ENCODE data around the gene PNPLA7. TPM values are rescaled to one million over a fixed set of nuclear protein-coding genes. Genes with fewer than 3 reads are reported as not detected.
A peak's percentile ranks its signal among the peaks of the same experiment; 100 is the strongest.

The PNPLA7 gene
- total RNA-seq, 4 donors from 2014 or later, result 24.1 to 44.3 (median 28.2) TPM

DNA sequence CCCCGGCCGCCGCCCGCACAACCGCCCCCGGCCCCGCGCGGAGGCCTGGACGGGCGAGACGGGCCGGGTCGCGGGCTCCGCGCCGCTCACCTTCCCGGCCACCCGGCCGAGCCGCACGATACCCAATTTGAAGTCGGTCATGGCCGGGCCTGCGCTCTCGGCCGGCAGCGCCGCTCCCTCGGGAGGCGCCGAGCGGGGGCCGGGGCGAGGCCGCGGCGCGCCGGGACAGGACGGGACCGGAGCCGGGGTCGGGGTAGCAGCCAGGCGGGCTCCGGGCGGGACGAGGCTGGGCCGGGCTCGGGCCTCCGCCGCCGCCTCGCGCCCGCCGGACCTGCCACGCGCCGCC is 39.9 kb upstream of the PNPLA7 start:
- H3K4me3 ChIP-seq (ENCODE audit: low read depth, poor library complexity, severe bottlenecking), result peak overlapping the region; percentile 50
- TF ChIP-seq, protein P1, sequence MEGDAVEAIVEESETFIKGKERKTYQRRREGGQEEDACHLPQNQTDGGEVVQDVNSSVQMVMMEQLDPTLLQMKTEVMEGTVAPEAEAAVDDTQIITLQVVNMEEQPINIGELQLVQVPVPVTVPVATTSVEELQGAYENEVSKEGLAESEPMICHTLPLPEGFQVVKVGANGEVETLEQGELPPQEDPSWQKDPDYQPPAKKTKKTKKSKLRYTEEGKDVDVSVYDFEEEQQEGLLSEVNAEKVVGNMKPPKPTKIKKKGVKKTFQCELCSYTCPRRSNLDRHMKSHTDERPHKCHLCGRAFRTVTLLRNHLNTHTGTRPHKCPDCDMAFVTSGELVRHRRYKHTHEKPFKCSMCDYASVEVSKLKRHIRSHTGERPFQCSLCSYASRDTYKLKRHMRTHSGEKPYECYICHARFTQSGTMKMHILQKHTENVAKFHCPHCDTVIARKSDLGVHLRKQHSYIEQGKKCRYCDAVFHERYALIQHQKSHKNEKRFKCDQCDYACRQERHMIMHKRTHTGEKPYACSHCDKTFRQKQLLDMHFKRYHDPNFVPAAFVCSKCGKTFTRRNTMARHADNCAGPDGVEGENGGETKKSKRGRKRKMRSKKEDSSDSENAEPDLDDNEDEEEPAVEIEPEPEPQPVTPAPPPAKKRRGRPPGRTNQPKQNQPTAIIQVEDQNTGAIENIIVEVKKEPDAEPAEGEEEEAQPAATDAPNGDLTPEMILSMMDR (IDR thresholded peaks at IDR 0.05), result no peak
- no peak for TF ChIP-seq POLR2A (IDR thresholded peaks at IDR 0.05)
- intact Hi-C loops (cut with DNase I; ENCODE audit: low total_unique reads), result no loop called here
- 0% methylated on average over 18 of the region's 61 CpGs; no CpG with 5 or more reads in 1 of the 2 donors for WGBS, 2 donors
- DNase-seq (ENCODE audit: low spot score in 2 of 2), result no peak

DNA sequence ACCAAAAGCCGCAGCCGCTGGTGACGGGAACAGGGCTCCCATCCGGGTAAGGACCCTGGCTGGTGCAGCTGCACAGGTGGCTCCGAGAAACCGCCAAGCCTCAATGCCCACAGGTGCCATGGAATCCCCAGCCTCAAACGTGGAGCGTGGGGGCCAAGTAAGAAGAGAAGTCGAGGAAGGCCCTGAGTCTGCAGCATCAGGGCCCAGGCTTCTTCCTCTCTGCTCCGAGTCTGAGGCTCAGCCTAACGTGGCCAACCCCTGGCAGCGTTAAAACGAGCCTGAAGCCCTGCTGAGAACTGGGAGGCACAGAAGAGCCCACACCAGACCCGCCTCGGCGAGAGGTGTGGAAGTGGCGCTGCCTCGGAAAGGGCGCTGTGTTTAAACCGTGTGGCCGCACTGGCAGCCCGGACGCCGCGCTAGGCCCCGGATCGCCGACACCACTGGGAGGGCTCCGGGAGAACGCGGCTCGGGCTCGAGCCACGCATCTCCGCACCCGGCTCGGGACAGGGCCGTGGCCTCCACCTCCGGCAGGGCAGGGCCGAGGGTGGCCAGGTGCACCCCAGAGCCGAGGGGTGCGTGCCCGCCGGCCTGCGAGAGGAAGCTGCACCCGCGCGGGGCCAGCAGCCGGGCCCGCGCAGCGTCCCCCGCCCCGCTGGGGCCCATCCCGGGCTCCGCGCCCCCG is 39.4 kb upstream of the PNPLA7 start:
- TF ChIP-seq, protein P1 (IDR thresholded peaks at IDR 0.05), result no peak
- TF ChIP-seq POLR2A (IDR thresholded peaks at IDR 0.05), result no peak
- peak overlapping the region; percentile 50 for H3K4me3 ChIP-seq (ENCODE audit: low read depth, poor library complexity, severe bottlenecking)
- whole genome bisulfite sequencing, 2 donors, result 7 to 11% methylated on average over 18 to 34 of the region's 58 CpGs
- no peak for DNase-seq (ENCODE audit: low spot score in 2 of 2)
- intact Hi-C loops (cut with DNase I; ENCODE audit: low total_unique reads), result no loop called here

DNA sequence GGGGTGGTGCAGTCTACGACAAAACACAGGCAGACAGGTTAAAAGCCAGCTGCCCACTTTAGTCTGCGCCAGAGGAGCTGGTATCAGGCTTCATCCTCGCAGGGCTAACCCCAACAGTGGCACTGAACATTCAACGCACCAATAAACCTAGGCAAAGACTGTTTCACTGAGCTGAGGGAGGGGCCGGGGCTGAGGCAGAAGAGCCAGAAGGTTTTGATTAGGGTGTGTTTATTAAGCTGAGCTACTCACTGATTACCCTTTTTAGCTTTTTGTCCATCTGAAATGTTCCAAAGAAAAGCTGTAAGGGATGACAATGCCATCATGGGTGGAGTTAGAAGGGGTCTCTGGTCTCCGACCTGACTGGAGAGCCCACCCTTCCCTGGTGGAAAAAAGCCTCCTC is 38.7 kb upstream of the PNPLA7 start:
- H3K4me3 ChIP-seq (ENCODE audit: low read depth, poor library complexity, severe bottlenecking), result no peak overlapping the region
- intact Hi-C loops (cut with DNase I; ENCODE audit: low total_unique reads), result no loop called here
- TF ChIP-seq, protein P1 (IDR thresholded peaks at IDR 0.05), result no peak
- TF ChIP-seq POLR2A (IDR thresholded peaks at IDR 0.05), result no peak
- 64 to 70% methylated on average over 6 of the region's 6 CpGs for WGBS, 2 donors
- no peak for DNase-seq (ENCODE audit: low spot score in 2 of 2)

DNA sequence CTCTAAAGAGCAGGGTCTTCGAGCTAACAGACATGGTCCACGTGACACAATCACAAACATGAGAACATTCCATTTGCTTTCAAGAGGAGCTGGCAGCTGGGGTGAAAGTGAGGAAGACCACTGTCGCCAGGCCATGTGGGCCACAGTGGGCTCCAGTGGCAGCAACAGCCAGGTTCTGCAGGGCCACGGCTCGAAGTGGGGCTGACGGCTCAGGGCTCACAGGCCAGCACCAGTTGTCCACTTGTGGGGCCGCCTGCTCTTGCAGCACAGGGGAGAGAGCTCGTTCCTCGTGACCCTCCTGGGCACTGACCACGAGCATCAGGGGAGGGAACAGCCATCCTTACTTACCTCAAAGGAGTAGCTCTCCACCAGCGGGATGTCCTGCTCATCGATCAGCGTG is 38.1 kb upstream of the PNPLA7 start:
- WGBS, 2 donors, result 84 to 88% methylated on average over 11 to 13 of the region's 13 CpGs
- TF ChIP-seq POLR2A (IDR thresholded peaks at IDR 0.05), result no peak
- TF ChIP-seq, protein P1 (IDR thresholded peaks at IDR 0.05), result no peak
- H3K4me3 ChIP-seq (ENCODE audit: low read depth, poor library complexity, severe bottlenecking), result no peak overlapping the region
- intact Hi-C loops (cut with DNase I; ENCODE audit: low total_unique reads), result no loop called here
- no peak for DNase-seq (ENCODE audit: low spot score in 2 of 2)

DNA sequence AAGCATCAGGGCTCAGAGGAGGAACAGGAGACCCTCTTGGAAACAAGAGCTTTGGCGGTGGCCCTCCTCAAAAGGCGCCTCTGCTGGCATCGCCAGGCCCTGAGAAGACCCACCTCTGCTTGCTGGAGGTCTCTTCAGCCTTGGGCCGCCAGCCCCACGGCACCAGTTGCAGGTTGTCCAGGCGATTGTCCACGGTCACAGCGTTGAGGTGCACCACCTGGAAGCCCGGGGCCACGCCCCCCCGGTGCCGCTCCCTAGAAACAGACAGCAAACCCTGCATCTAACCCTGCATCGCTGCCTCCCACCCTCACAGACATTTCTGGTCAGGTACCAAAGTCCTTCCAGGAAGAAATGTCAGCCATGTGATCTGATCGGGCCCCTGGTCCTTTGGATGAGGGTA is 36.7 kb upstream of the PNPLA7 start:
- 95 to 96% methylated on average over 11 to 14 of the region's 14 CpGs for WGBS, 2 donors
- intact Hi-C loops (cut with DNase I; ENCODE audit: low total_unique reads), result no loop called here
- no peak overlapping the region for H3K4me3 ChIP-seq (ENCODE audit: low read depth, poor library complexity, severe bottlenecking)
- no peak for DNase-seq (ENCODE audit: low spot score in 2 of 2)
- TF ChIP-seq, protein P1 (IDR thresholded peaks at IDR 0.05), result no peak
- TF ChIP-seq POLR2A (IDR thresholded peaks at IDR 0.05), result no peak

DNA sequence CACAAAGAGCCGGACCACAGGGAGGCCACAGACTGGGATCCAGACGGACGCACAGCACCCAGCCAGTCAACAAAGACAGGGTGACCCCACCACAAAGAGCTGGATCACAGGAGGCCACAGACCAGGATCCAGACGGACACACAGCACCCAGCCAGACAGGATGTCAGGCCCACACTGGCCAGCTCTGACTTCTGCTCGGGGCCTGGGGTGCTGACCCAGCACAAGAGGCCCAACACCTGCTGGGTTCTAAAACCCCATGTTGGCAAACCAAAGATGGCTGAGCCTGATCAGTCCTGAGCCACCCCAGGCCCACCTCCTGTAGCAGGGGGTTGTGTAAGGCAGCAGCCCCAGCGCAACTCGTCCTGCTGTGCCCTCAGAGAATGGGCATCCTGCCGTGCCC is 33.8 kb upstream of the PNPLA7 start:
- no peak overlapping the region for H3K4me3 ChIP-seq (ENCODE audit: low read depth, poor library complexity, severe bottlenecking)
- no peak for DNase-seq (ENCODE audit: low spot score in 2 of 2)
- TF ChIP-seq, protein P1 (IDR thresholded peaks at IDR 0.05), result no peak
- no peak for TF ChIP-seq POLR2A (IDR thresholded peaks at IDR 0.05)
- WGBS, 2 donors, result 86 to 88% methylated on average over 8 of the region's 8 CpGs
- intact Hi-C loops (cut with DNase I; ENCODE audit: low total_unique reads), result no loop called here

Measured in lower leg skin (tissue), 4 donors.